ENCODE data around the gene PLCD1. TPM values are rescaled to one million over a fixed set of nuclear protein-coding genes. Genes with fewer than 3 reads are reported as not detected.

Gene PLCD1
- total and polyA plus RNA-seq, 2 of the 8 experiments (the other 6 are each of a cell fraction or from before 2014, with no cell fraction given) = 15.3 to 19.2 TPM

- TF ChIP-seq CHD7 (IDR thresholded peaks at IDR 0.05; ENCODE audit: insufficient replicate concordance, low read length) (no peak), SIRT6 (IDR thresholded peaks at IDR 0.05; ENCODE audit: low read length) (no peak), SIX5 (IDR thresholded peaks at IDR 0.05; ENCODE audit: low read depth, low read length) (no peak), KDM1A (IDR thresholded peaks at IDR 0.05; ENCODE audit: borderline replicate concordance, low read length) (no peak), TCF12 (IDR thresholded peaks at IDR 0.05; ENCODE audit: low read depth, low read length) (no peak), JUND (IDR thresholded peaks at IDR 0.05; ENCODE audit: low read length) (no peak), GTF2F1 (IDR thresholded peaks at IDR 0.05; ENCODE audit: borderline replicate concordance, low read depth, low read length) (no peak), CHD1 (IDR thresholded peaks at IDR 0.05; ENCODE audit: low read depth, low read length) (no peak), RNF2 (IDR thresholded peaks at IDR 0.05; ENCODE audit: borderline replicate concordance, low read depth, low read length, missing control alignments, poor library complexity, severe bottlenecking) (no peak), TEAD4 (IDR thresholded peaks at IDR 0.05; ENCODE audit: low read depth, low read length) (no peak), SRF (IDR thresholded peaks at IDR 0.05; ENCODE audit: low read depth, low read length) (no peak)
These were observed 20.1 kb upstream of the PLCD1 start (continued) for GRCh38 chr3:38049358-38050126.
